Hematopoietic multipotent progenitor cell treated with erythropoietin and hydrocortisone succinate and interleukin-3 and kit ligand, for 8 days (in vitro differentiated cells): ENCODE results near the gene TPSAB1.
"Not testable (repeated sequence)": the region's sequence is repeated elsewhere in the genome, so short reads cannot be mapped to it uniquely, and the experiment has no call there.

Experiments used
- DNase-seq: peaks from one replicate; pipeline ENCODE4 v3.0.0-alpha.2; 2015

TPSAB1 gene

DNA sequence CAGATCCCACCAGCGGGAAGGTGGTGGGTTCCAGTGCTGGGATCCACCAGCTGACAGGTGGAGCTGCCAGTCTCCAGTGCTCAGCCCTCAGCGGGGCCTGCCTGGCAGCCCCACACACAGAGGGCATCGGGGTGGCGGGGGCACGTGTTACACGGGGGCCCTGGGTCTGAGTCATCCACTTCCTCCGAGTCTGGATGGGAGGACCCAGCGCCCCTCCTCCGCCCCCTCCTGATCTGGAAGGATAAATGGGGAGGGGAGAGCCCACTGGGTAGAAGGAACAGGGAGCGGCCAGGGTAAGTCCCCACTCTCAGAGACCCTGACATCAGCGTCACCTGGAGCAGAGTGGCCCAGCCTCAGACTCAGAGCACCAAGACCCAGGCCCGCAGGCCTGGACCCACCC lies at the start of gene TPSAB1:
Gene TPSAB1, plus strand, starts transcription at position 270 of the 400 bp plus-strand sequence. CDS start 234 bp downstream, outside the sequence.
- not testable (repeated sequence) for DNase-seq

DNA sequence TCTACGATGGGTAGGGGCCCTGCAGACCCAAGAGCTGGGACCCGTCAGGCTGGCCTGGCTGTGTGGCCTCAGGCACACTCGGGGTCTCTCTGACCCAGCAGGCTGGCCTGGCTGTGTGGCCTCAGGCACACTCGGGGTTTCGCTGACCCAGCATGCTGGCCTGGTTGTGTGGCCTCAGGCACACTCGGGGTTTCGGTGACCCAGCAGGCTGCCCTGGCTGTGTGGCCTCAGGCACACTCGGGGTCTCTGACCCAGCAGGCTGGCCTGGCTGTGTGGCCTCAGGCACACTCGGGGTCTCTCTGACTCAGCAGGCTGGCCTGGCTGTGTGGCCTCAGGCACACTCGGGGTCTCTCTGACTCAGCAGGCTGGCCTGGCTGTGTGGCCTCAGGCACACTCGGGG lies 49.7 kb upstream of the TPSAB1 start:
- not testable (repeated sequence) for DNase-seq

- DNase-seq, result no peak
Measured at GRCh38 chr16:1192384-1193073, 48.0 kb upstream of the TPSAB1 start.

GRCh38 chr16:1193143-1193824 lies 47.2 kb upstream of the TPSAB1 start:
- no peak for DNase-seq

- DNase-seq, result no peak
Measured at GRCh38 chr16:1193825-1194581, 46.5 kb upstream of the TPSAB1 start.

GRCh38 chr16:1194665-1195392 lies 45.7 kb upstream of the TPSAB1 start:
- DNase-seq, result no peak

DNA sequence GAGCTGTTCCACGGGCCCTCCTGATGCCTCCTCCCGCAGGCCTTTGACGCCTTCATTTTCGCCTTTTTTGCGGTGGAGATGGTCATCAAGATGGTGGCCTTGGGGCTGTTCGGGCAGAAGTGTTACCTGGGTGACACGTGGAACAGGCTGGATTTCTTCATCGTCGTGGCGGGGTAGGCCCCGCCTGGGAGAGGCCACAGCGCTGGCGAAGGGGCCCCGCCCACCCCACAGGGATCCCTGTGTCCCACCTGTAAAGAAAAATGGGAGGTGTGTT lies 45.2 kb upstream of the TPSAB1 start:
- DNase-seq, result no peak

- no peak for DNase-seq
Measured at GRCh38 chr16:1196494-1196893, 44.0 kb upstream of the TPSAB1 start.

- no peak for DNase-seq
Measured at GRCh38 chr16:1197237-1197866, 43.2 kb upstream of the TPSAB1 start.

DNA sequence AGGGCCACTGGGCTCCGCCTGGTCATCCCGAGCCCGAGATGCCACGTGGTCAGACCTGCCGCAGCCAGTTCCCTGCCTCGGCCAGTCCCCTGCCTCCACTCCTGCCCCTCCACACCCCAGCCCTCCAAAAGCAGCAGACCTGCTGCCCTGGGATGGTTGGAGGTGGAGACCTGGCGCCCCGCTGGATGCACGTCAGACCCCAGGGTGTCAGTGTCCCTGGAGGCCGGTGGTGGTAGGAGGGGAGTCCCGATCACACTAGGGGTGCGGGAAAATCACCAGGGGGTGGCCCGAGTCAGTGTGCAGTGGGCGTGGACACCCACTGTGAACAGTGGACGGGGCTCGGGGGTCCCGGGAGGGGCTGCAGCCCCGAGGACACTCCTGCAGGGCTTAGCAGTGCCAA lies 42.3 kb upstream of the TPSAB1 start:
- DNase-seq, result no peak

DNA sequence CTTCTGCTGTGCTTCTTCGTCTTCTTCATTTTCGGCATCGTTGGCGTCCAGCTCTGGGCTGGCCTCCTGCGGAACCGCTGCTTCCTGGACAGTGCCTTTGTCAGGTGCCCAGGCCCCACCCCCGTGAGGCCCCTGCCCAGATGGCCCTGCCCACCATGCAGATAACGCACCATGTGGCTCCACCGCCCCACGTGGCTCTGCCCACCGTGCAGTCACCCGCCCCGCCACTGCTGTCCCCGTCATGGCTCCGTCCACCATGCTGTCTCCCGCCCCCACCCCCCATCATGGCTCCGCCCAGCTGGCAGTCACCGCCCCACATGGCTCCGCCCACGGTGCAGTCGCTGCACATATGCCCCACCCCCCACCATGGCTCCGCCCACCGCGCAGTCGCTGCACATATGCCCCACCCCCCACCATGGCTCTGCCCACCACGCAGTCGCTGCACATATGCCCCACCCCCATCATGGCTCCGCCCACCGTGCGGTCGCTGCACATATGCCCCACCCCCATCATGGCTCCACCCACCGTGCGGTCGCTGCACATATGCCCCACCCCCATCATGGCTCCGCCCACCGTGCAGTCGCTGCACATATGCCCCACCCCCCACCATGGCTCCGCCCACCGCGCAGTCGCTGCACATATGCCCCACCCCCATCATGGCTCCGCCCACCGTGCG lies 41.7 kb upstream of the TPSAB1 start:
- DNase-seq, result not testable (repeated sequence)

GRCh38 chr16:1199347-1200013 lies 41.0 kb upstream of the TPSAB1 start:
- no peak for DNase-seq

- no peak for DNase-seq
Measured at GRCh38 chr16:1200014-1200627, 40.4 kb upstream of the TPSAB1 start.

GRCh38 chr16:1201444-1201843 lies 39.1 kb upstream of the TPSAB1 start:
- DNase-seq, result no peak

DNA sequence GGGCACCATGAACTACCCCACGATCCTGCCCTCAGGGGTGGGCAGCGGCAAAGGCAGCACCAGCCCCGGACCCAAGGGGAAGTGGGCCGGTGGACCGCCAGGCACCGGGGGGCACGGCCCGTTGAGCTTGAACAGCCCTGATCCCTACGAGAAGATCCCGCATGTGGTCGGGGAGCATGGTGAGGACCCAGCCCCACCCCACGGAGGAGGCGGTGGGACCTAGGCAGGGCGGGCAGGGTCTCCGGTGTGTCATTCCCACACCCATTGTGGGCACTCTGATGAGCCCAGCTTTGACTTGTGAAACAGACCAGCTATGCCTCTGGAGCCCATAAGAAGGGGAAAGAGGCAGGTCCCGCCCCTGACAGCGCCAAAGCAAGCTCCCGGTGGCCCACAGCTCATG lies 38.2 kb upstream of the TPSAB1 start:
- no peak for DNase-seq

DNA sequence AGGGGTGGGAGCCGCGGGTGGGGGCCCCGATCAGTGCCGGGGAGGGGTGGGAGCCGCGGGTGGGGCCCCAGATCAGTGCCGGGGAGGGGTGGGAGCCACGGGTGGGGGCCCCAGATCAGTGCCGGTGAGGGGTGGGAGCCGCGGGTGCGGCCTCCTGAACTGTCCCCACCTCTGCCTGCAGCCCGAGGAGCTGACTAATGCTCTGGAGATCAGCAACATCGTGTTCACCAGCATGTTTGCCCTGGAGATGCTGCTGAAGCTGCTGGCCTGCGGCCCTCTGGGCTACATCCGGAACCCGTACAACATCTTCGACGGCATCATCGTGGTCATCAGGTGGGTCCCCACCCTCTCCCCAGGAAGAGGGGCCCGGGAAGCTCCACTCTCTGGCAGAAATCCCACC lies 35.6 kb upstream of the TPSAB1 start:
- no peak for DNase-seq

GRCh38 chr16:1206326-1206725 lies 34.2 kb upstream of the TPSAB1 start:
- DNase-seq, result no peak

DNA sequence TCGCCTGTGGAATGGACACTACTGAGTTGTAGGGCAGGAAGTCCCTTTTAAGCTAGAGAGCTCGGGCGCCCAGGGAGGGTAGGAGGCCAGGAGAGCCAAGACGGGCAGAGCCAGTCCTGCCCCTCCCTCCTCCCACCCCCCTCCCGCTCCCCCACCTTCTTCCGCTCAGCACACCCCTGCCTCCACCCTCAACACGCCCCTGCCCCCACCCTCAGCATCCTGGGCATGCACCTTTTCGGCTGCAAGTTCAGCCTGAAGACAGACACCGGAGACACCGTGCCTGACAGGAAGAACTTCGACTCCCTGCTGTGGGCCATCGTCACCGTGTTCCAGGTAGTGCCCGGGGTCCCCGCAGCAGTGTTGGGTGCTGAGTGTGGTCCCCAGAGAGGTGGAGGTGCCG lies 33.7 kb upstream of the TPSAB1 start:
- no peak for DNase-seq

DNA sequence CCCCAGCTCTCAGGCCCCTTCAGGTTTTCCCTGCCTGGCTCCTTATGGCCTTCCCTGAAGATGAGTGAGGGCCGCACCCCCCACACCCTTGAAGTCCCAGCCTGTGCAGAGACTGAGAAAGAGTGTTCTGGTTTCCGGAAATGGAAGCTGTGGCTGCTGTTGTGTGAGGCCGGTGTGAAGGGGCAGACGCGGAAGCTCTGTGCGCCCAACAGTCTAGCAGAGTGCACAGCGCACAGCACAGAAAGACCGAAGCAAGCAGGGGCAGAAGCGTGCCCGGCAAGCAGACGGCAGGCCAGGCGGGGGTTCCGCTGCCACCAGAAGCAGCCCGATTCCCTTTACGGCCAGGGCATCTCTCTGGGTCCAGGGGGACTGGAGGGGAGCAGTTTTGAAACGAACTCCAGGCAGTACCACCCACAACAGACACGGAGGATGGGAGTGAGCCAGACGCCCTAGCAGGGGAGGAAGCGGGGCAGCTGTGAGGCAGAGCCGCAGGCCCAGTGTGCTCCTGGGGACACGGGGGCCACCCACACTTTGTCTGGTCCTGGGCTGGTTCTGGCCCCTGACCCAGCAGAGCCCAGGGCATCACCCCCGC lies 32.2 kb upstream of the TPSAB1 start:
- no peak for DNase-seq

GRCh38 chr16:1209081-1209480 lies 31.4 kb upstream of the TPSAB1 start:
- DNase-seq, result no peak

DNA sequence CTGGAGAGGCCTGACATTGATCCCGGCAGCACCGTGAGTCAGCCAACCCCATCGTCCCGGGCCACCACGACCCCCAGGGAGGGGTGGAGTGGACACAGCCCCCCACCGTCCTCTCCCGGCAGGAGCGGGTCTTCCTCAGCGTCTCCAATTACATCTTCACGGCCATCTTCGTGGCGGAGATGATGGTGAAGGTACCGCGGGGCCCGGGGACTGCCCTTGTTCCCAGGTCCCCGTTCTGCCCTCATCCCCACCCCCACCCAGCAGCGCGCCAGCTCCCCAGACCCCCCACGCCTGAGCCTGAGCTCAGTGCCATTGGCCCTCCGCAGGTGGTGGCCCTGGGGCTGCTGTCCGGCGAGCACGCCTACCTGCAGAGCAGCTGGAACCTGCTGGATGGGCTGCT lies 30.0 kb upstream of the TPSAB1 start:
- no peak for DNase-seq
